GM12875 (cell line): ENCODE measurements around the gene CREB5.

Experiments used
- H3K4me3 ChIP-seq: one replicate; pipeline ENCODE4 v1.5.1; 2011; ENCODE audit warnings: low read depth, low read length, control low read depth
- TF ChIP-seq, protein P1 (sequence below): IDR thresholded peaks from 2 replicates; pipeline ENCODE4 v1.5.1; 2011; ENCODE audit warnings: low read depth, mild to moderate bottlenecking, control low read depth, inconsistent platforms, low read length, moderate library complexity, borderline replicate concordance; ENCODE audit not compliant: insufficient read depth

Gene CREB5

DNA sequence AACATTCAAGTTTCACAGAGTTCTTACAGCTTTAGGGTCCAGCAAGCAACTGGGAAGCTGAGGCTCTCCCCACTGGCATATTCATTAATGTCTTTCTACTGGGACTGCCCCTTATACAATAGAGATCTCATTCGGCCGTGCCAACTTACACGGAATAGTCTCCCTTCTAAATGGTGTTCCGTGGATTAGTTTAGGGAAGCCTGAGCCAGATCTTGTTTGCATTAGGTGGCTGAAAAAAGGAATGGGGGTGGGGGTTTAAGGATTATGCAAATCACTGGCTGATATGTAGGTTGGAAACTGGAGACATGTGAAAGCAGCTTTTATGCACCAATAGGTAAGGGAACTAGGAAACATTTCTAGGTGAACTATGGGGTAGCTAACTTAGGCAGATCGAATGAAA lies 327.5 kb downstream of the CREB5 start:
- no peak overlapping the region for H3K4me3 ChIP-seq
- TF ChIP-seq, protein P1, sequence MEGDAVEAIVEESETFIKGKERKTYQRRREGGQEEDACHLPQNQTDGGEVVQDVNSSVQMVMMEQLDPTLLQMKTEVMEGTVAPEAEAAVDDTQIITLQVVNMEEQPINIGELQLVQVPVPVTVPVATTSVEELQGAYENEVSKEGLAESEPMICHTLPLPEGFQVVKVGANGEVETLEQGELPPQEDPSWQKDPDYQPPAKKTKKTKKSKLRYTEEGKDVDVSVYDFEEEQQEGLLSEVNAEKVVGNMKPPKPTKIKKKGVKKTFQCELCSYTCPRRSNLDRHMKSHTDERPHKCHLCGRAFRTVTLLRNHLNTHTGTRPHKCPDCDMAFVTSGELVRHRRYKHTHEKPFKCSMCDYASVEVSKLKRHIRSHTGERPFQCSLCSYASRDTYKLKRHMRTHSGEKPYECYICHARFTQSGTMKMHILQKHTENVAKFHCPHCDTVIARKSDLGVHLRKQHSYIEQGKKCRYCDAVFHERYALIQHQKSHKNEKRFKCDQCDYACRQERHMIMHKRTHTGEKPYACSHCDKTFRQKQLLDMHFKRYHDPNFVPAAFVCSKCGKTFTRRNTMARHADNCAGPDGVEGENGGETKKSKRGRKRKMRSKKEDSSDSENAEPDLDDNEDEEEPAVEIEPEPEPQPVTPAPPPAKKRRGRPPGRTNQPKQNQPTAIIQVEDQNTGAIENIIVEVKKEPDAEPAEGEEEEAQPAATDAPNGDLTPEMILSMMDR = no peak

DNA sequence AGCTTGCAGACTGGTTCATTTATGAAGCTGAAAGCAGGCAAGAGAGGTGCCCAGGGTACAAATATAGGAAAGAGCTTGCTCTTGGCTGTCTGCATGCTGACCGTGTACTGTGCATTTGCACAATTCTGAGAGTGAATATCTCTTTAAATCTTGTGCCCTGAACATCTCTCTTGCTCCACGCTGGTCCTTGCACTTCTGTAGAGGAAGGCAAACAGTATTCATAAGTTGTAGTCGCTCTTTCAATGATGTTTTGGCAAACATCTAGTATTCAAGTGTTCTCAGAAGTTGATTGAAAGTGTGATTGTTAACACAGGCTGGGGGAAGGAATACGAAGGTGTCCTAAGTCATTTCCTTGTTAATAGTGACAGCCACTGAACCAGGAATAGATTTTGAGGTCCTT lies 332.6 kb downstream of the CREB5 start:
- TF ChIP-seq, protein P1 = no peak

DNA sequence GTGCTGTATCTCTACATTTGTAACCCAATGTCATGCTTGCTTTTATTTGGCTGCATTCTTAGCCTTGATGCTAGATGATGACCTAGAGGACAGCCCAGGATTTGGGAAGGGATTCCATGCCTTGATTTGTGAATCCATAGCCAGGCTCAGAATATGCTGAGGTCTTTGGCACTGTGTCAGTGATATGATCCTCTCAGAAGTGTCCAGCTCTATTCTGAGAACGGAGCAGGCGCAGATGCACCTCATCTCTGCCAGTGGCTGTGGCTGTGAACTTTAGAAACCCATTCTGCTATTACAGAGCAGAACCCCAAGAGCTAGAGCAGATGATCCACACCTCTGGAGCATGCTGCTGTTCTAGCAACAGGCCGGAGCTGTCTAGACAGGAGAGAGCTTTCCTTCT lies 333.0 kb downstream of the CREB5 start:
- no peak overlapping the region for H3K4me3 ChIP-seq
- TF ChIP-seq, protein P1 = no peak

More for the DNA sequence above, 332.6 kb downstream of the CREB5 start:
- H3K4me3 ChIP-seq = no peak overlapping the region

DNA sequence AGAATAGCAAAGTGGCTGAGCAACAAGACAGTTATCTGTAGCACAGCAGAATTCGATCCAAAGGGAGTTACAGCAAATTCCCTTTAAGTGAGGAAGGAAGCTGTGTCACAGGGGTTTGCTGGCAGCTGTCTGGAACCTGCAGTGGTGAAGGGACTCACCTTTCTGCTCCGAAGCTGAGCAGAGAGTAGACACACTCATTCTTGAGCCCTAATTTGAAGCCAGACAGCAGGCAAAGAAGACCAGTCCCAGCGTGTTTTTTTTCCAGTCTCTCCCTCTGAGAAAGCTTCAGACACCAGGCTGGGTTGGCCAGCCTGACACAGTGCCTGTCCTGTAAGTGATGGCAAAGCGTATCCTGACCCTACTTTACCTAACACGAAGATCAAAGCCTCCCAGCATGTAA lies 335.1 kb downstream of the CREB5 start:
- TF ChIP-seq, protein P1 = no peak
- no peak overlapping the region for H3K4me3 ChIP-seq

DNA sequence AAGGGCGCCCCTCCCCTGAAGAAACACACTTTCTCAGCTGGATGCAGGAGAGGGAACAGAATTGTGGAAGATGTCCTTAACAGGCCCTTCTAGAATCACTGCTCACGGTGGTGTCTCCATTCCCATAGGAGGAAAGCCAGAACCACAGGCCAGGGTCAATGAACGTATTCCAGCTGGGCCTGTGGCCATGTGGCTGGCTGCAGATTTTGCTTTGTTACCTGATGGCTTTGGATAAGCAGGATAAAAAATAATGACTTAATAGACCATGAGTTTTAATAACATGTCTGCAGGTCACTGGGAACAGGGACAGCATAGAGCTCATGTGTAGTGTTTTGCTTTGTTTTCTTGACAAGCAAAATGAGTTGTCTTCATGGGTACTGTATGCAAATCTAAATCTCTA lies 335.5 kb downstream of the CREB5 start:
- H3K4me3 ChIP-seq = no peak overlapping the region
- TF ChIP-seq, protein P1 = no peak

DNA sequence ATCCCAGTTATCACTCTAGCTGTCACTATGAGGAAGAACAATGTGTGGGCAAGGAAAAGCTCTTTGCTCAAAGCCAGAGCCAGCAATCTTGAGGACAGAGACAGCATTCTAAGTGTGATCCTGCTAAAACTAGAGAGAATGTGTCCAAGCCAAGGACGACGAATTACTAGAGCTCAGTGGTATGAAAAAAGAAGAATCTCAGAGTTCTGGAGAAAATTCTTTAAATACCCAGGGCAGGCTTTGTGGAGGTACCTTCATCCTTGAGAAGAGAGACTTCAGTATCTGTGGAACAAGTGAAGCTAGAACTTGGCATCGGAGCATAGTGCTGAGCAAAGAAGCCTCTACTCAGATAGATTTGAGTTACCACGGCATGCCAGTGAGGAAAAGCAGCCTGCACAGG lies 336.0 kb downstream of the CREB5 start:
- TF ChIP-seq, protein P1 = no peak

DNA sequence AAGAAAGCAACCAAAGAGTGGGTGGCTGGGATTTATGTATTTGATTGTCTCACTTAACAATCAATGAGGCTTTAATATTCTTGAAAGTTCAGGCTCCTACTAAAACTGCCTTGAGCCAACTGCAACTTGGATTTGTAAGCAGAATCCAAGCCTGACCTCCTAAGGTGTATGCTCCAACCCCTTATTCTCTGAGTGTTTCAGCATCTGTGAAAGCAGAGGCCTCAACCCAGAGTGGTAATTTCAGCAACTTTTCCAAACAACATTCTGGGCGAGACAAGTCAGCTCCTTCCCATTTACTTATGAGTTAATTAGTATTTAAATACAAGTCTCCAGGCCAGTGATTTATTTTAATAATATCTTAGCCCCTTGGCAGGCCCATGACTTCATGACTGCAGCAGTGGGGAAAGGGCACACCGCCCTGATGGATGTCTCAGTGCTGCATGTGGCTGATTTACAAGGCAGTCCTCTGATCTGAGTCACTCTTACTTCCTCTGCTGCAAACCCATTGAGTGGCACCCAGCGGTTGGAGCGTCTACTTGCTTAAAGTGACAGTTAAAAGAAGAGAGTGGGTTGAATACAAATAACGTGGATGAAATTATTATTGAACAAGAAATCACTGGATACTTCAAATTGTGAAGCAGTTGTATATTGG lies 336.7 kb downstream of the CREB5 start:
- TF ChIP-seq, protein P1 = no peak
- H3K4me3 ChIP-seq = no peak overlapping the region

More for the DNA sequence above, 336.0 kb downstream of the CREB5 start:
- H3K4me3 ChIP-seq = no peak overlapping the region
